HG02763 (cell line): ENCODE data around the gene RNF227.
A peak's percentile ranks its signal among the peaks of the same experiment; 100 is the strongest.

Experiments used
- ATAC-seq: cut with Tn5 transposase; IDR thresholded peaks from one replicate; pipeline ENCODE4 v1.9.1; 2021; ENCODE audit warnings: mild to moderate bottlenecking, moderate library complexity; ENCODE audit not compliant: unreplicated experiment

RNF227 gene

DNA sequence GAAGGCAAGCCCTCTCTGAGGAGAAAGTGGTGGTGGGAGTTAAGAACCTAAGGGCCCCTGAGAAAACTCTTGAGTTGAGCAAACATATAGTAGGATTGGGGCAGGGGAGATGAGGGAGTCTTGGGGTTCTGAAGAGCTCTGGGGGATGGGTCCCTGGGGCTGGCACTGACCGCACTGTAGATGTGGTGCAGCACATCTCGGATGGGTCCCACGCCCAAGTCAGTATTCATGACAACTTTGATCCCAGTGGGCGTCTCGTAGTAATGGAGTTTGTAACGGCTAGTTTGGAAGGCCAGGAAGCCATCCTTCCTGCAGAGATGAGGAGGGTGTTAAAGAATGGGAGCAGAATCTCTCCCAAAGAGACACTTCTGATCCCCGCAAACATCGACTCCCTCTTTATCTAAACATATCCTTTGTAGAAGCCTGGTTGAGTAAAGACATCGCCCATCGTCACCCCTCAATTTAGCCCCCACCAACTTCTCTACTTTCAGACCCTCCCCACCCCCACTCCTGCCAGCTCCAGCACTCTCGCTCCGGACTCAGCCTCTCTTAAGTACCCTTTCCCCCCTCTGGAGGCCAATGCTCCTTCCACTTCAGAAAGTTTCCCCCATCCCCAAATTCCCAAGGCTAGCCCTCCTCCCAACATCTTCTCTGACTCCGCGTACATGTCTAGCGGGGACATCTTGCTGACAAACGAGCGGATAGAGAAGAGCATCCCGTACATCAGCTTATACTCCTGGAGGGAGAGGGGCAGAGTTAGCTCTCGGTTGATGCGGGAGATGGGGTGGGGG is 14.9 kb upstream of the RNF227 start:
- ATAC-seq = no peak

DNA sequence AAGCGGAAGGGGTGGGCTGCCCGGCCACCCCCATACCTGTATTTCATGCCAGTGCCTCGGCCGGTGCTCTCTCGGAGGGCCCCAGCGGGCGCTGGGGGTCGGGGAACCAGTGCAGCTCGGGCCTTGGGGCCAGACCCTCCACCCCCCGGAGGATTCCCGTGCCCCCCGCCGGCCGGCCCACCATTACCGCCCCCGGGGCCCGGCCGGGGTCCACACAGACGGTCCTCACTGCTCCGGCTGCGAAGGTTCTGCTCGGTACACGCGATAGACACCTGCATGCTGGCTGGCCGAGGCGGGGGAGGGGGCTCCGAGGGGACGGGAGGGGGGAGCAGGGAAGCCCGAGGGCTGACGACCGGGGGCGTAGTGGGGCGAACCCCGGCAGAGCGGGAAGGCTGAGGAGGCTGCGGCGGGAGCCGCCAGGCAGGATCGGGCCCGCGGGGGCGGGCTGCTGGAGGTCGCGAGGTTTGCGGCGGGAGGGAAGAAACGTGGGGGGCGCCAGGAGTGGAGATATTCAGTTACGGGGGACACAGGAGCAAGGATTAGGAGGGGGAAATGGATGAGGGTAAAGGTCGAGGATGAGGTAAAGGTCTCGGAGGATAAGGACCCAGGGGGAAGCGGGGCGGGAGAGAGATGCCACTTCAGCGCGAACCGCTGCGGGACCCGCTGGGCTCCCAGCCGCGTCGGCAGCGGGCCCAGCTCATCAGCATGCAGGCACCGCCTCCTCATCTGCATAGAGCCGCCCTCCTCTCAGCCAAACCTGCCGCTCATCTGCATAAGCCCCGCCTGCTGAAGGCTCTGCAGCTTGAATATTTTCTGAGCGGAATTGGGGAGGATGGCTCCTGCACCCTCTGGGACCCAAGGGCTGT is 13.3 kb upstream of the RNF227 start, which contains the start of gene KCNAB3:
Gene KCNAB3 (minus strand): TSS at position 699 of the 866 bp plus-strand sequence. CDS start 421 bp downstream, at position 278.
- no peak for ATAC-seq

DNA sequence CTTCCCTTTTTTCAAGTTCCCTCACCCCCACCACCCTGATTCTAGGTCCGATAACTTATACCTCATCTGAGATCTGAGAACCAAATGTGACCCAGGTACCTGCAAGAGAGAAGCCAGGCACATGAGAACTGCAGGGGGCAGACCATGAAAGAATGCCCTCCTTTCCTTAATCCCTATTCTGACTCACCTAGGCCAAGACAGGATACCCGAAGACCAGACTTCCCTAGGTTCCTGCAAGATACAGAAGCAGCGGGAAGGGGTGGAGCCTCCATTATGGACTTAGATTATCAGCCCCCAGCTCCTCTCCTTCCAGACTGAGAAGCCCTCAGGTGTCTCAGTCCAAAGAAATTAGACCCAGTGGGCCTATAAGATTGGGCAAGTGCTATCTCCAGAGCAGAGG is 11.5 kb upstream of the RNF227 start:
- no peak for ATAC-seq

DNA sequence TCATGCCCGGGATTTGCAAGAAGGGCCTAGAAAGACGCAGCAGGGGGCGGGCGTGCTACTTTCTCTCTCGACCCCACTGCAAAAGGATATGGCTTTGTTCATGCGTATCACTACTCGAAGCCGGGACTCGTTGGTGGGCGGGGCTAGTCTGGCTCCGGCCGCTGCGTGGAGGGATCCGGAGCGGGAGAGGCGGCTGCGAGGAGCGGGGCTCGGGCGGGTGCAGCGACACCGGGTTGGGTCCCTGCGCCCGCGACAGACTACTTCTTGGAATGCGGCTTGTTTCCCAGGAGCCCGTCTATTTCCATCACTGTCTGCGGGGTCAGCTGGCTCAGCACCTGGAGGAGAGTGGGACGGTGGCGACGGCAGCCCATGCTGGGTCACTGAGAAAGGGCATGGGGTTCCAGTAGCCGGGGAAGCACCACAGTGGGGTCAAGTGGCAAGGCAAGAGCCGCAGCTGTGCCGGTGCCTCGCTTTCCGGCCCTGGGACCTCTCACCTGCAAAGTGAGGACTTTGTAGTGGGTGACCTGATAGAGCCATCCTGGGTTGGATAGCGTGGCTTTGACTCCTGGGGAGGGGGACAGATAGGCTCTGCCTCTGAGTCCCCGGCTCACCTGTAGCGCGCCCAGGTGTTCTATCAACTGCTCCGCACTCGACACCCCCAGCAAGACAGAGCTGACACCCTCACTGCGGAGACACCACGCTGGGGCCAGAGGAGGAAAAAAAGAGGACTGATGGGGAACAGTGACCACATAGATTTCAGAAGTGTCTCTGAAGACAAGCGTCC is 6.9 kb upstream of the RNF227 start:
- ATAC-seq = no peak

DNA sequence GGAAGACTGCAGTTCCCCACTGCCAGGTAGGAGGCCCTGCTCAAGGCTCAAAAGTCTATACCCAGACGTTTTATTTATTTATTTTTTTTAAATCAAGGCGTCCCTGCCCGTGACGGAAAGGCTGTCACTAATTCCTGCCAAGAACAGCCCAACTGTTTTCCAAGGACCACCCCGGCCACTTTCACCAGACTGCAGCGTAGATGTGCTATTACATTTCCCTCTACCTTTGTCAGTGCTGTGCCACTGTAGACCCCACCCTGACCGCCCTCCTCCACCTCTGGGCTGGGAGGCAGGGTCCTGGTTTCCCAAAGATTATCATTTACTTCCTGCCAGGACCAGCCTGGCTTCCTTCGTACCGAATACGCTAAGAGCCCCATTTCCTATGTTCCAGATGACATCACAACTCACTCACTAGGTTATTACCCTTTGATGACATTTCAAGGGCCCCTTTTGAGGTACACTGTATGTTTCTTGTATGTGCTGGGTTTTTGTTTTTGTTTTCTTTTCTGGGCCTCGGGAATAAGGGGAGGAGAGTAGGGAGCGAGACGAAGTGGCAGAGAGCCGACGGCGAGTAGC is 6.3 kb upstream of the RNF227 start:
- no peak for ATAC-seq

DNA sequence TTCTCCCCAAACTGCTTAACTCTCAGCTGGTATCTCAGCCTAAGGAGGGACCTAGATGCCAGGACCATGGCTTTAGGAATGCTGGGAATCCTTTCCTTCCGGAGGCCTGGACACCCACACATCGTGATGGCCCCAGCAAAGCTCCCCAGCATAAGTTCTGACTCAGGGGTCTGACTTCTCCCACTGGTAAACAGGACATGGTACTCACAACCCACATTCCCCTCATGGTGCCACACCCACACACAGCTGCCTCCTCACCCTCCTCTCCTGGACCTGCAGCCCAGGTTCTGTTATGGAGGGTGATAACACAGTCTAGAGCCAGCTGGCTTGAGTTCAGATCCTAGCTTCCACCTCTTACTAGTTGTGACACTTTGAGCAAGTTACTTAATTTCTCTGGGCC is 719 bp upstream of the RNF227 start:
- ATAC-seq = no peak

DNA sequence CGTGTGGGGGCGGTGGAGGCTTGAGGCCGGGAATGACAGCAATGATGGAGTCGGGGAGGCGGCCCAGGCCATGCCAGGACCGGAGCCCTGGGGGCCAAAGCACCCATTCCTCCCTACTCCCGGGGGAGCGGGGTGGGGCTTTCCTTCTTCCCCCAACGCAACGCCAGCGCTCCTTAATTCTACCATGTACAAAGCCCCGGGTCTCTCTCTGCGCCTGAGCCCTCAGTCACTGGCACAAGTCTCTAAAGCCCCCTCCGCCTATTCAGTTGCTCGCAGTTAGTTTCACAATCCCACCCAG is 245 bp upstream of the RNF227 start:
- peak; percentile 6 for ATAC-seq

DNA sequence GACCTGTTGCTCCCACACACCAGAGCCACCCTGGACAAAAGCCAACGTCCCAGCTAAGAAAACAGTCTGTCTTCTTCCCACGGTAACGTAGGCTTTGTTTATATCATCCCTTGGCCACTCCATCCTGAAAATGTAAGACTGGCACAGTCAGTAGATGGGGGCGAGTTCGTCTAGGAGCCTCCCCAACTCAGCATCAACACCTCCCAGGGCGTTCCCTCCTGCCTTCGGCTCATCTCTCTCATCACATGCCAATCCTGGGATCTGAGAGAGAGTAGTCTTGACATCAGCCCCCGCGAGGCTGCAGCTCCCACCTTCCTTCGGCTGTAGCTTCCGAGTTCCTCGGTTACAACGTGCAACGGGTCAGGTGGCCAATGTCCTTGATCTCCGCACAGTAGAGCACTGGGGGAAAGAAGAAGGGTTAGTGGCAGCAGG is 894 bp downstream of the RNF227 start:
- no peak for ATAC-seq

DNA sequence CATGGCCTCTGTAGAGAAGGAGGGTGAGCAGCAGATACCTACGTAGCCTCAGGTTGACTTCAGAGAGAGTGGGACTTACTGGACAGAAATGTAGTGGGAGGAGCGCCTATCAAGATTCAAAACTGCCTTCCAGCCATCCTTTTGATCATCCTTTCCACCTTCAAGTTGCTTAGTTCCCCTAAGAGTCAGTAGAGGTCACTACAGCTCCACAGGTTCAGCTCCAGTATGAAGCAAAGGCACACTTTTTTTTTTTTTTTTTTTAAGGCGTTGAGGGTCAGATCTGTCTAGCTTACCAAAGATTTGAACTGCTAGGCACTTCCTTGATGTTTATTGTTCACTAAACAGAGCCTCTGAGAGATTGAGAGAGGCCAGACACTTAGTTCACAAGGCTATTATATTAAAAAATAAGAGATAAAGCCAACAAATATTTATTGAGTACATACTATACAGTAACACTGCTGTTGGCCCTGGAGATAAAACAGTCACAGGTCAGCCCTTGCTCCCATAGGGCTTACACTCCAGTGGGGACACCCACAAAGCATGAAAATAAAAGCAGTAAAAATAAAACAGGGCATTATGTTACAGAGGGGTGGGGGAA is 3.1 kb downstream of the RNF227 start:
- ATAC-seq = no peak

DNA sequence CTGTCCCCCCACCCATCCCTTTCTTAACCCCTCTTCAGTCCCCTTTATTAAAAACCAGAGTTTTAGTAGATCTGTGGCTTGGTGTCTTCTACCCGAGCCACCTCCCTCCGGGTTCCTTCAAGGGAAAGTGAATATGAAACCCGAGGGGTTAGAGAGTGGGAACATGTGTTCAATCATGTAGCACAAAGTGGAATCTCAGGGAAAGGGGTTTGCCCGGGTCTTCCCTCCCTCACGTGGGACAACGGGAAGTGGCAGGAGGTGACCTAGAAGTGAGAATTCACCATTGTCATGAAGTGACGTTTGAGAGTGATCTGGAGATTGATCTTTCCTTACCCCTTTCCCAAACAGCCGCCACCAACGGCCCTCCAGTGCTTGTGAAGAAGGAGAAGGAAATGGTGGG is 5.0 kb downstream of the RNF227 start:
- ATAC-seq = no peak

DNA sequence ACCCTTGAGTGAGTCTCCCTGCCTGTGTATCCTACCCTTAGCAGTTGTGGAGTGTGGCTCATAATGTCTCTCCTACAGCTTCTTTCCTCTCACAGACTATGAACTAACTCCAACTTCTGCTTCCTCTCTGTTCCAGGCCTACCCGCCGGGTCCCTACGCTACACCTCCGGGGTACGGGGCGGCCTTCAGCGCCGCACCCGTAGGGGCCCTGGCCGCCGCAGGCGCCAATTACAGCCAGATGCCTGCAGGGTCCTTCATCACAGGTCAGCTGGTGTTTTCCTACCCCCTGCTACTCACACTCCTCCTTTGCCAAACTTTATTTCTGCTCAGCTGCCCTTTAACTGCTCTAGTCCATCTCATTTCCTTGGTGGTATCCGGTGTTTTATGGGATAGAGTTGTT is 5.4 kb downstream of the RNF227 start:
- ATAC-seq = no peak

DNA sequence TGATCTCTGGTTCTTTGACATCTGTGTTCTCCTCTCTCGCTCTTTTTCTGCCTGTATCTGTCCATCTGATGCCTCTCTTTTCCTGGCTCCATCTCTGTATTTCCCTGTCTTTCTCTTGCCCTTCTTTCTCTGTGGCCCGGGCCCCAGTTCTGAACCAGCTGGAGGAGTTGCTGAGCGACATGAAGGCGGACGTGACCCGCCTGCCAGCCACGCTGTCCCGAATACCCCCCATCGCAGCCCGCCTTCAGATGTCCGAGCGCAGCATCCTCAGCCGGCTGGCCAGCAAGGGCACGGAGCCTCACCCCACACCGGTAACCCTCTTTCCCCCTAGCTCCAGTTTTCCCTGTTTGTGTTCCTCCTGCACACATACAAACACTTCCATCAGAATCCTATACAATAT is 5.8 kb downstream of the RNF227 start:
- ATAC-seq = no peak

DNA sequence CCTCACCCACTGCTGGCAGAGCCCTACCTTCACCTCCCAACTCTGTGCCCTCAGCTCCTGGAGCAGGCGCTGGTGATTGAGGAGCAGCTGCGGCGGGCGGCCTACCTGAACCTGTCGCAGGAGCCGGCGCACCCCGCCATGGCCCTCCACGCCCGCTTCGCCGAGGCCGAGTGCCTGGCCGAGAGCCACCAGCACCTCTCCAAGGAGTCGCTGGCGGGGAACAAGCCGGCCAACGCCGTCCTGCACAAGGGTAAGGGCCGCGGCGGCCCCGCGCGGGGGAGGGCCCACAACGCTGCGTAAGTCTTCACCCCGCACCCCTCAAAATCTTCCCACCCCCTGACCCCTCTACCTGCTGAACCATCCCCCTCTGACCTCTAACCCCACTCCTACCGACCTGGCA is 7.0 kb downstream of the RNF227 start:
- ATAC-seq = no peak

DNA sequence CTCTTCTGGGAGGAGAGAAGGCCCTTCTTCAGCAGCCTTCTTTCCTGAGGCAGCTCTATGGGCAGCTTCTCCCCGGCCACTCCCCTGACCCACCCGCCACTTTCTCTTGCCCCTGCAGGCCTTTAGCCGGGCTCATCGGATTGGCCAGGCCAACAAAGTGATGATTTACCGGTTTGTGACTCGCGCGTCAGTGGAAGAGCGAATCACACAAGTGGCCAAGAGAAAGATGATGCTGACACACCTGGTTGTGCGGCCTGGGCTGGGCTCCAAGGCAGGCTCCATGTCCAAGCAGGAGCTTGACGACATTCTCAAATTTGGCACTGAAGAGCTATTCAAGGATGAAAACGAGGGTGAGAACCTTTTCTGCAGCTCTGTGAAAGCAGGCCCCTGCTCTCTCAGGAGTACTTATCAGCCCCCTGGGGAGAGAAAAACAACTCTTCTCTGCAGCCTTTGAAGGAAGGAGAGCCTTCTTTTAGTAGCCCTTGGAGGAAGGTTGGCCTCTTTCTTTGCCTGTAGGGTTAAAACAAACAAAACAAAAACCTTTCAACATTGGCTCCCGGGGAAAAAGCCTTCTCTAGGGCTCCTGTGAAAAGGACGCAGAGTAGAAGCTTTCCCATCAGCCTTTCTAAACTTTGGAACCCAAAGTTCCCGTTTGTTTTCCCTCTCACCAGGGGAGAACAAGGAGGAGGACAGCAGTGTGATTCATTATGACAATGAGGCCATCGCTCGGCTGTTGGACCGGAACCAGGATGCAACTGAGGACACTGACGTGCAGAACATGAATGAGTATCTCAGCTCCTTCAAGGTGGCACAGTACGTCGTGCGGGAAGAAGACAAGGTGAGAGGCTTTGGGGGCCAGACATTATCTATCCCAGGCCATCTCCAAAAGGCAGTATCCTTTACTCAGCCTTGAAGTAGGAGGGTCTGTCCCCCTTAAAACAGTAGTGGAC is 12.7 kb downstream of the RNF227 start:
- ATAC-seq = no peak

DNA sequence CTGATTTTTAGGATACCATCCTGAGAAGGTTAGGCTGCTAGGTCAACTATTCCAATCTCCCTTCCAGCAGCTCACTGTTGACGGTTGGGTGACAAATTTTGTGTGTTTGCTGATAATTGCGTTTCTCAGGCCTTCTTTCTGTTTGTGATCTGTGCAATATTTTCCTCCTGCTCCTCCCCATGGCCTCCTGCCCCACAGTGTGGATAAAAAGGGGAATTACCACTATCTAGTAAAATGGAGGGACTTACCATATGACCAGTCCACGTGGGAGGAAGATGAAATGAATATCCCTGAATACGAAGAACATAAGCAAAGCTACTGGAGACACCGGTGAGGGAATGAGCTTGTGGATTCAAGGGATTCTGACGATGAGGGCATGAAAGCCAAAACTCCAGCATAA is 18.3 kb downstream of the RNF227 start:
- ATAC-seq = no peak

DNA sequence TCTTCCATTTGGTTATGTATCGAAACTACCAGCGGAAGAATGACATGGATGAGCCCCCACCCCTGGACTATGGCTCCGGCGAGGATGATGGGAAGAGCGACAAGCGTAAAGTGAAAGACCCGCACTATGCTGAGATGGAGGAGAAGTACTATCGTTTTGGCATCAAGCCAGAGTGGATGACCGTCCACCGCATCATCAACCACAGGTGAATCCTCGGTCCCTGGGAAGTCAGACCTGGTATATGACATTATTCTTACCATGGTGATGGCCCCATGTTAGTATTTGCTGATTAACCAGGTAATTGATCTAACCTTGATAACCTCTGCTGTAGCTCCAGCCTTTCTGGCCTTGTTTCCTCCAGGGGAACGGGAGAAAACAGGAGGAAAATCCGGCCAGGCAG is 19.0 kb downstream of the RNF227 start:
- no peak for ATAC-seq

DNA sequence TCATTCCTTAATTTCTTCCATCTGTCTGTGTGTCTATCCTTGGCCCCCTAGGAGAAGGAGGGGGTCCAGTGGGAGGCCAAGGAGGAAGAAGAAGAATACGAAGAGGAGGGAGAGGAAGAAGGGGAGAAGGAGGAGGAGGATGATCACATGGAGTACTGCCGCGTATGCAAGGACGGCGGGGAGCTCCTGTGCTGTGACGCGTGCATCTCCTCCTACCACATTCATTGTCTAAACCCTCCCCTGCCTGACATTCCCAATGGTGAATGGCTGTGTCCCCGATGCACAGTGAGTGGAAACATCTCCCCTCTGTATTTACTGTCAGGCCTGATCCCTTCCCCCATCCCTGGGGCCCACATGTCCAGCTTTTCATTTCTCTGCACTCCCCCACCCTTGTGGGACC is 21.2 kb downstream of the RNF227 start:
- no peak for ATAC-seq

DNA sequence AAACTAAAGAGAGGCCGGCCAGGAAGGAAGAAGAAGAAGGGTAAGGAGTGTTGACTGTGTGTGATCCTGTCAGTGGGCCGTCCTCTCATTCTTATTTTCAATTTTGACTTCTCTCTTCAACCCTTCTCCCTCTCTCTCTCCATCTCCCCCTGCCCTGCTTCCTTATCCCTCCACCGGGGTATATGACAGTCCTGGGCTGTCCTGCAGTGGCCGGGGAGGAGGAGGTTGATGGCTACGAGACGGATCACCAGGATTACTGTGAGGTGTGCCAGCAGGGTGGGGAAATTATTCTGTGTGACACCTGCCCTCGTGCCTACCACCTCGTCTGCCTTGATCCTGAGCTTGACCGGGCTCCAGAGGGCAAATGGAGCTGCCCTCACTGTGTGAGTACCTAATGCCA is 21.9 kb downstream of the RNF227 start:
- ATAC-seq = no peak

DNA sequence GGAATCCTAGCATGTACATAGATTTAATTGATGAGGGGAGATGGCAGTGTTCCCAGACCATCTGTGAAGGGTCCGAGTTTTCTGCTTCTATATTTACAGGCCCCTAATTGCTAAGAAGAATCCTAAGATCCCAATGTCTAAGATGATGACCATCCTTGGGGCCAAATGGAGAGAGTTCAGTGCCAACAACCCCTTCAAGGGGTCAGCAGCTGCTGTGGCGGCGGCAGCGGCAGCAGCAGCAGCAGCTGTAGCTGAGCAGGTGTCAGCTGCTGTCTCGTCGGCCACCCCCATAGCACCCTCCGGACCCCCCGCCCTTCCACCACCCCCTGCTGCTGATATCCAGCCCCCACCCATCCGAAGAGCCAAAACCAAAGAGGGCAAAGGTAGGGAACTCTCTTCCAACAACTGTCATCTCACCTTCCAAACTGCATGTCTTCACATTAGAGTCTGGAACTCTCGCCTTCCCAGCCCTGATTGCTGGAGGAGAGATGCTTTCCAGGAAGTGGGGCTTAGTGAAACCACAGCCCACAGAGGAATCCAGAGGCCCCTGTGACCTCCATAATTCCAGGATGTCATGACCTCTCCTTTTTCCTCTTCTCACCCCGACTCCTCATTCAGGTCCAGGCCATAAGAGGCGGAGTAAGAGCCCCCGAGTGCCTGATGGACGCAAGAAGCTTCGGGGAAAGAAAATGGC is 22.8 kb downstream of the RNF227 start:
- no peak for ATAC-seq
